ENCODE measurements around the gene PLD5. TPM values are rescaled to one million over a fixed set of nuclear protein-coding genes. Genes with fewer than 3 reads are reported as not detected.

PLD5 gene
- polyA plus RNA-seq (2013, experiment 1 of 2; ENCODE audit: insufficient read length) = 0.04 TPM
- polyA plus RNA-seq (2013, experiment 2 of 2; ENCODE audit: insufficient read length) = 0.06 TPM

GRCh38 chr1:242524571-242525359 is at the start of gene PLD5:
Gene PLD5, minus strand, starts transcription at chr1:242524697.
- DNase-seq = no peak

DNA sequence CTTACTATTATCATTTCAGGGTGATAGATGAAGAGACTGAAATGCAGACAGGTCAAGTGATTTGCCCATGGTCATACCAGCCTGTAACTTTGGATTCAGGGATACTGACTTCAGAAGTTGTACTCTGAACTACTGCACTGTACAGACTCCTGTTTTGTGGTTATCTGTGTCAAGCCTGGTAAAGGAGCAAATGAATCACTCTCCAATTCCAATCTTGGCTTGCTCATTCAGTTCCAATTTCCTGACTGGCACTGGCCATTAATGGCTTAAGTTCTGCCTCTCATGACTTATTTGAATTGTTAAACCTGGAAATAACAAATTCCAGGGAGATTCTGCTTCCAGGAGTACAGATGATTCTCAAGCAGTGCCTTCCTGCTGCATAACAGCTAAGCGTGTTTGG is 45.4 kb upstream of the PLD5 start:
- DNase-seq = no peak

DNA sequence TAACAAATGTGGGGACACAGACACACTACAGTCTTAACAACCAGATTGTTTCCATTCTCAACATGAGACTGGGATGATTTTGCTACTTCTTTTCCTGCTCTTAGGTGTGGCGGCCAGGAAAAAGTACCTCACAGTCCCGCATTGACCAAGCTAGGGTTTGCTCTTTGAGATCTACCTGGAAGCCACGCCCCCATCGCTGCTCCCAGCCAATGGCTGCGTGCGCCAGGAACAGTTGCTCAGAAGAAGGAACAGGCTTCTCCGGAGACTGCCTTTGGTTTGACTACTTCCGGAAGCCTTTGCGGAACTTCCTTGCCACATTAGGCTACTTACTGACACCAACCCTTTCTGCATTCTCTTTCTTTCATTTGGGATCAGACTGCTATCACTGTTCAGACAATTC is 44.2 kb upstream of the PLD5 start:
- DNase-seq = no peak

GRCh38 chr1:242567596-242567995 is 43.1 kb upstream of the PLD5 start:
- no peak for DNase-seq

DNA sequence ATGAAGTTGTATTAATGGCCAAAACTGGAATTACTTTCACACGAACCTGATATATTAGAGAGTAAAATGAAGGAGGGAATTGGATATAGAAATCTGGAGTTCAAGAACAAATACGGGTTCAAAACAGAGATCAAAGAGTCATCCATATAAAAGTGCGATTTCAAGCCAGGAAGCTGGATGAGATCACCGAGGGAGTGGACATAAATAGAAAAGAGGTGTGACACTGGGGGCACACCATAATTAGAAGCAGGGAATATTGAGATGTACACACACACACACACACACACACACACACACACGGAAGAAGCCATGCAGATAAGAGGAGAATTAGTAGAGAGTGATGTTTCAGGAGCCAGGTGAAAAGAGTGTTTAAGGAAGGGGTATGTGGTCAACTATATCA is 32.3 kb upstream of the PLD5 start:
- DNase-seq = no peak

DNA sequence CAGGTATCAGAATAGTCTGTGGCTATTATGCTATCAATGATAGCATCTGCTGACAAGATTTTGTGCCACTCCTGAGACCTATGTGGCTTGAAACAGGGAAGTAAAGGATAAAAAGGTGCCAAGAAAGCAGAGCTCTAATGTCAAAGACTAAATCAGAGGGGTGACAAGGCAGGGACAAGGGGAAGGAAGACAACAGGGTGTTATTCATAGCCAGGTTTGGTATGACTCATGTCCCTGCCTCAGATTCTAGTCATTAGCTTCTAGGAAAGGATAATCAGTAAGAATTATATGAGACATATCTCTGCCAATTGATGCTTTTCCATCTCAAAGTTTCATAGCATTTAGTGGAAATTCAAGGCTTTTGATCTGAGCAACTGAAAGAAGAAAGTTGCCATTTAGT is 31.8 kb upstream of the PLD5 start:
- no peak for DNase-seq

DNA sequence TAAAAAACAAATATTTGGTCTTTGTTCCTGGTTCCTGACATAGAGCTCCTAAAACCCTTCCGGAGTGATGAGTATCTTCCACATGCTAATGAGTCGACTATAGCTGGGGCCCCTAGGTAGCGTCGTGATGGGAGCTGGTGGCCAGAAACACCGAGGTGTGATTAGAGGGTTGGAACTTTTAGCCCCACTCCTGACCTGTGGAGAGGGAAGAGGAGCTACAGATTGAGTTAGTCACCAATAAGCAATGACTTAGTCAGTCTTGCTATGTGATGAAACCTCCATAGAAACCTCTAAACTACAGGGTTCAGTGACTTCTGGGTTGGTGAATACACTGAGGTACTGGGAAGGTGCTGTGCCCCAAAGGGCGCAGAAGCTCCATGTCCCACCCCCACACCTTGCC is 30.1 kb upstream of the PLD5 start:
- DNase-seq = no peak

DNA sequence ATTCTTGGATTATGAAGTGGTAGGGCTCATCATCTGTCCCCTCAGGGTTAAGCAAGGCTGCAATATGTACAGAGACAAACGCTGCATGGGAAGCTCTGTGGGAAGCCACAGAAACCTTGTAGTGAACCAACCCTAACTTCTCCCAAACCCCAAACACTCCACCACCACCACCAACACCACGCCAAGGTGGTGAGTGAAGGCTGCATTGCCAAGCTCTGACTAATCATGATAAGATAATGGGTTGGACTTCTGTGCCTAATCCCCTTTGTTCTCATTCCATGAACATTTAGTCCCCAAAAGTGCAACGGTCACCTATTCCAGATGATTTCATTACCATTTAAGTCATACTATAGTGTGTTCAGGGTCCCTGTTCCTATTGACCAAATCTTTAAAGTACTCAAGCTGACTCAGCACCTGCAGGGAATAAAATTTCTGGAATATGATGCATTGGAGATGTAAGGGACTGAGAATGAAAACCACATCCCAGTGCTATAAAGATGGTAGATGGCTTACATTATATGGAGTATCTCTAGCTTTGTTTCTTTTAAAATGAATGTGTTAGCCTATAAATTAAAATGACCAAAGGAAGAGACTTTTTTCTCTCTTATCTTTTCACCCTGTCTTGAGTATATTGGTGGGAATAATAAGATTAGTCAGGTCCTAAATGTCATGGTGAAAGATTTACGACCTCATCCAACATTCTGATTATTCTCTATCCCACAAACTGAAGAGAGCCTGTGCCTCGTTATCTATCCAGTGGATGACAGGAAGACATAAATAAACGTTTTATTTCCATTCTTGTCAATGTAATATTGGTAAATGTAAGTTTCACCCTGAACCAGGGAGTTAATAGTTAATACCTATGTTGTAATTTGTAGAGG is 22.6 kb upstream of the PLD5 start:
- DNase-seq = no peak

GRCh38 chr1:242546441-242546840 is 21.9 kb upstream of the PLD5 start:
- DNase-seq = no peak

GRCh38 chr1:242544071-242544470 is 19.6 kb upstream of the PLD5 start:
- no peak for DNase-seq

- no peak for DNase-seq
These were observed 17.8 kb upstream of the PLD5 start for GRCh38 chr1:242542271-242542670.

GRCh38 chr1:242535986-242536385 is 11.5 kb upstream of the PLD5 start:
- DNase-seq = no peak

DNA sequence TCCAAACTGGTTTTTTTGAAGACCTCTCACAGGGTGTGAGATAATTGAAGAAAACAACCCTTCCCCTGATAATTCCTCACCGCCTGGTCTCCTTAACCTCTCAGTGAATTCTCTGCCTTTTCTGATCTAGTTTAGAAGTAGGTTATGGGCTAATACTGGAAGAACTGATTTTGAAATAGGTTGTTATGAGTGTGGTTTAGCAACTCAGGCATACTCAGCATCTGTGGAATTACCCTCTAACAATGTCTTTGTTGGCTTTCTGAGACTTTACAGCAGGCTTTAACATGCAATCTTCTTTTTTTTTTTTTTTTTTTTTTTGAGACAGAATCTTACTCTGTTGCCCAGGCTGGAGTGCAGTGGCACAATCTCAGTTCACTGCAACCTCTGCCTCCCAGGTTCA is 10.3 kb upstream of the PLD5 start:
- no peak for DNase-seq

DNA sequence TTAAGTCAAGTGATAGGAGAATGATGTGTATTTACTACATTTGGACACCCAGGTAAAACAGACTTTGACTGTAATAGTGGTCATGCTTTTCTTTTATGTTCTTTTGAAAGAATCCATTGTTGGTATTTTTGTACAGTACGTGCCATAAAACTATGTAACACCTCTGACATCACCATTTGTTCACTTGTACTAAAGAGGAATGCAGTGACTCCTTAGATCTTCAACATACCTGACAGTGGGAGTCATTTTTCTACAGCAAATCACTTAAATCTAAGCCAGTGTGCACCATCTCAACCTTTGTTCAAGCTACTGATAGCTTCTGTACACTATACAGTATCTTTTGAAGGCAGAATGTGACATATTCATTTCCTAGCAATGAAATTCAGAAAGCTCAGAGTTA is 6.3 kb upstream of the PLD5 start:
- DNase-seq = no peak

GRCh38 chr1:242525769-242526168 is 1.3 kb upstream of the PLD5 start:
- no peak for DNase-seq

GRCh38 chr1:242525360-242525722 is 844 bp upstream of the PLD5 start:
- no peak for DNase-seq

DNA sequence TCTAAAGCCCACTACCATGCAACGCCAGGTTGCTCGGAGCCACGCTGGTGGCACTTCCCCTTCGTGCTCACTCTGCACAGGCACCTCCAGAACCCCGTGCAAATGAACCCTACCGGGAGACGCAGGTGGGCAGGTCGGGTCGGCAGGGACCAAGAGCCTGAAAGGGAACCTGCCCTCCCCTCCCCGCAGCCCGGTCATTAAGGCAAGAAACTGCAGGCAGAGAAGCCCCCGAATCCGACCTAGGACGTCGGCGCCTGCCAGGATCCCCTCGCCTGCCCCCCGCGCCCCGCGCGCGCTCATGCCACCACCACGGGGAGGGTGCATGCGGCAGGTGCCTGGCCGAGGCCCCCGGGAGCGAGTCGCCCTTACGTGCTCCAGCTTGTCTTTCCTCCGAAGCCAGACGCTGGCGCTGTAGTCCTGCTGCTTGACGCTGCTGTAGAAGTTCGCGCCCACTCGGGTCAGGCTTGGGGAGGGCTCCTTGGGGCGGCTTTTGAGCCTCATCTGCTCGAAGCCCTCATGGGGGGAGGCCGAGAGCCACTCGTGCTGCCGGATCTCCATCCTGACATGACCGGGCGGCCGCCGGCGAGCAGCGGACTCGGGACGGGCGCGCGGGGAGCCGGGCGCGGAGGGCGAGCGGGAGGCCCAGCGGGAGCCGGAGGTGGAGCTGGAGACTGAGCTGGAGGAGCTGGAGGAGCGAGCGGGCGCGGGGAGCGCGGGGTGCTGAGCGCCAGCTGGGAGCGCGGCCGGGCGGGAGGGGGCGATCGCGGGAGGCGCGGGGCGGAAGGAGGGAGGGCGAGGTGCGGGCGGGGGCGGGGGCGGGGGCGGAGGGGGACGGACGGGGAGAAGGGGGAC is 552 bp downstream of the PLD5 start:
- DNase-seq = peak; percentile 11

GRCh38 chr1:242522996-242523718 is 1.3 kb downstream of the PLD5 start:
- no peak for DNase-seq

DNA sequence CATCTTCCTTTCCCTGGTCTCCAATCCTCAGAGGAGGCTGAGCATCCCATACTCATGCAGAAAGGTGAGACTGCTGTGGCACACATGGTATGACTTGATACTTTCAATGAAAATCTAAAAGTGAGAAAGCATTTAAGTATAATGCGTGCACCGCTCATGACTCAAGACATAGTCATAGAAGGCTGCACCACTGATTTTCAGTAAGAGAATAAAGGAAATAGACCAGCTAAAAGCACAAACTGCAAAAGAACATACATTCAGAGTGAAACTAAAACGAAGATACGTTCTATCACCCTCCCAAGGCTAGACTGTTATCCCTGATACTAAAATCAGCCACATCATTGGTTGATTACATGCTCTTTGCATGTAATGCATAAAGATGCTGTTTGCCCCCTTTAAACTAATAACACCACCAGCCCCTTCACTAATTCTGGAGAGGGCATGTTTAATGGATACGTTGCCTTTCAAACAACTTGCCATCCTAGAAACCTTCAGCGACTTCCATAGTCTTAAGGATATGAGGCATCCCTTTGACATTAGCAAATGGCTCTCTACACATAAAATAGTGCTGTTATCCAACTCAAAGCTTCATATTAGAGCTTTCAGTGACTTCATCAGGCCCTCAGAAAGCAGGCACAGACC is 2.1 kb downstream of the PLD5 start:
- DNase-seq = no peak

DNA sequence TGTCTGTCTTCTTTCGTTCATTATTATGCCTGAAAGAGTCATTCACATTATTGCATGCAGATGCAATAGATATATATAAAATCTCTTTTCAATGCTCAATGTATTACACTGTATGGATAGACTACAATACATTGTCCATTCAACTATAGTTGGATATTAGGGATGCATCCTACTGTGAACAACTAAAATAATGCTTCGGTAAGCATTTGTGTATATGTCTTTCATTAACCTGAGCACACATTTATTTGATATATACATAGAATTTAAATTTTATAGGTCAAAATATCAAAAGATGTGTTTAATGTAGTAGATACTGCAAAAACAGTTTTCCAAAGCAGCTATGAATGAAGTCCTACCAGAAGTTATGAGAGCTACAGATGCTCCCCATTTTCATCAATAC is 8.9 kb downstream of the PLD5 start:
- no peak for DNase-seq

- no peak for DNase-seq
These were observed 17.8 kb downstream of the PLD5 start for GRCh38 chr1:242506724-242507123.

- DNase-seq = no peak
These were observed 35.0 kb downstream of the PLD5 start for GRCh38 chr1:242489545-242489944.

Data from fibroblast of skin of scalp (primary cell).